Endodermal cell (in vitro differentiated cells): ENCODE results near the gene CCM2. TPM values are rescaled to one million over a fixed set of nuclear protein-coding genes. Genes with fewer than 3 reads are reported as not detected.

Experiments
- DNase-seq: peaks from one replicate; pipeline ENCODE4 v3.0.0-alpha.2; 2017
- H3K27ac ChIP-seq: 2 replicates; pipeline ENCODE4 v1.5.1; 2013; ENCODE audit warnings: mild to moderate bottlenecking, low read depth, low read length, moderate library complexity
- H3K27me3 ChIP-seq: 2 replicates; pipeline ENCODE4 v1.6.1; 2013; ENCODE audit warnings: mild to moderate bottlenecking, low read length, moderate library complexity; ENCODE audit not compliant: insufficient read depth, control insufficient read depth, poor library complexity, severe bottlenecking
- H3K36me3 ChIP-seq: 2 replicates; pipeline ENCODE4 v1.7.0; 2013; ENCODE audit warnings: mild to moderate bottlenecking, low read length, moderate library complexity; ENCODE audit not compliant: control insufficient read depth, insufficient read depth
- H3K4me1 ChIP-seq: one replicate; pipeline ENCODE4 v1.7.0; 2013; ENCODE audit warnings: low read length; ENCODE audit not compliant: control insufficient read depth, insufficient read depth
- H3K4me3 ChIP-seq: 2 replicates; pipeline ENCODE4 v1.5.1; 2013; ENCODE audit warnings: mild to moderate bottlenecking, low read length, moderate library complexity
- H3K9ac ChIP-seq: 2 replicates; pipeline ENCODE4 v1.6.1; 2013; ENCODE audit warnings: mild to moderate bottlenecking, low read length, moderate library complexity; ENCODE audit not compliant: poor library complexity, severe bottlenecking; ENCODE audit errors: extremely low read depth
- H3K9me3 ChIP-seq: 2 replicates; pipeline ENCODE4 v1.6.1; 2013; ENCODE audit warnings: mild to moderate bottlenecking, low read length, moderate library complexity; ENCODE audit not compliant: control insufficient read depth
- H3K27ac Mint-ChIP-seq: 2 replicates; pipeline ENCODE4 v1.8.0; 2020; ENCODE audit warnings: mixed read lengths
- H3K27me3 Mint-ChIP-seq: 2 replicates; pipeline ENCODE4 v1.8.0; 2021; ENCODE audit warnings: mild to moderate bottlenecking, mixed read lengths; ENCODE audit not compliant: insufficient read depth
- H3K36me3 Mint-ChIP-seq: 2 replicates; pipeline ENCODE4 v1.8.0; 2020; ENCODE audit warnings: low read depth, mixed read lengths
- H3K4me1 Mint-ChIP-seq: 2 replicates; pipeline ENCODE4 v1.8.0; 2020; ENCODE audit warnings: mixed read lengths
- H3K4me3 Mint-ChIP-seq: 2 replicates; pipeline ENCODE4 v1.8.0; 2020; ENCODE audit warnings: mild to moderate bottlenecking, moderate library complexity, mixed read lengths
- H3K9me3 Mint-ChIP-seq: 2 replicates; pipeline ENCODE4 v1.8.0; 2020; ENCODE audit warnings: mild to moderate bottlenecking, mixed read lengths
- CTCF ChIP-seq: fragments of 200-600 bp; sonication (generic); conservative IDR thresholded peaks from 2 replicates; pipeline ENCODE4 v1.5.0; 2021; ENCODE audit warnings: antibody characterized with exemption, mild to moderate bottlenecking
- WGBS, 2 experiments: methylation state at CpG; one replicate each; pipeline versions ENCODE4 v1.1.5 to v1.1.7; 2013; ENCODE audit warnings: missing lambda C conversion rate in 2 of 2, mixed read lengths in 1 of 2; ENCODE audit not compliant: insufficient coverage in 1 of 2, insufficient read length in 1 of 2; 5-methylcytosine and 5-hydroxymethylcytosine counted together
- total RNA-seq, 2 donors: library from RNA; stranded (reverse); fragmentation: NEBNext Ultra II Directional in 1 of 2; extraction: Animal tissue kit (Norgen Biotek cat#: 25700) in 1 of 2; gene quantifications; 2 replicates in 1 of 2; 3 replicates in 1 of 2; pipeline ENCODE4 v1.2.1, GENCODE V29; 2021

Gene CCM2
- total RNA-seq, 2 donors from 2014 or later = 37.4 to 38.1 TPM

- peaks cover 6% of the 10 kb centered on the region for H3K9me3 ChIP-seq
- peak overlapping the region; percentile 5 for H3K9ac ChIP-seq
- Mint-ChIP-seq H3K27me3 (no peaks in the 10 kb centered on the region), H3K27ac (peak overlapping the region; percentile 91), H3K36me3 (peaks cover 36% of the 10 kb centered on the region), H3K9me3 (no peaks in the 10 kb centered on the region), H3K4me3 (no peak overlapping the region), H3K4me1 (peaks cover 7% of the 10 kb centered on the region)
- no peak overlapping the region for H3K27ac ChIP-seq
- H3K4me1 ChIP-seq = peaks cover 11% of the 10 kb centered on the region
- H3K27me3 ChIP-seq = no peaks in the 10 kb centered on the region
- DNase-seq = peak; percentile 82
- H3K4me3 ChIP-seq = no peak overlapping the region
- 59 to 83% methylated on average over 2 to 3 of the region's 3 CpGs for WGBS, 2 experiments
- no peak for TF ChIP-seq CTCF
- H3K36me3 ChIP-seq = peaks cover 34% of the 10 kb centered on the region
Measured at GRCh38 chr7:45052011-45052410, 52.0 kb downstream of the CCM2 start.

GRCh38 chr7:45053401-45053800, 53.4 kb downstream of the CCM2 start:
- Histone ChIP-seq H3K4me1 (peaks cover 11% of the 10 kb centered on the region), H3K36me3 (peaks cover 29% of the 10 kb centered on the region), H3K27ac (no peak overlapping the region), H3K4me3 (no peak overlapping the region), H3K9ac (no peak overlapping the region), H3K27me3 (no peaks in the 10 kb centered on the region), H3K9me3 (peaks cover 6% of the 10 kb centered on the region)
- no peaks in the 10 kb centered on the region for H3K27me3 Mint-ChIP-seq
- TF ChIP-seq CTCF = no peak
- WGBS, 2 experiments = 92 to 93% methylated on average over 5 to 6 of the region's 6 CpGs
- no peaks in the 10 kb centered on the region for H3K9me3 Mint-ChIP-seq
- peaks cover 29% of the 10 kb centered on the region for H3K36me3 Mint-ChIP-seq
- no peak for DNase-seq
- no peak overlapping the region for H3K4me3 Mint-ChIP-seq
- peak overlapping the region; percentile 91 for H3K27ac Mint-ChIP-seq
- peaks cover 7% of the 10 kb centered on the region for H3K4me1 Mint-ChIP-seq

- Mint-ChIP-seq H3K36me3 (peaks cover 30% of the 10 kb centered on the region), H3K9me3 (no peaks in the 10 kb centered on the region), H3K27ac (peak overlapping the region; percentile 33), H3K27me3 (no peaks in the 10 kb centered on the region), H3K4me3 (no peak overlapping the region), H3K4me1 (peaks cover 7% of the 10 kb centered on the region)
- peaks cover 6% of the 10 kb centered on the region for H3K9me3 ChIP-seq
- DNase-seq = no peak
- no peak for TF ChIP-seq CTCF
- H3K27ac ChIP-seq = no peak overlapping the region
- WGBS, 2 experiments = 94 to 100% methylated on average over 4 to 5 of the region's 5 CpGs
- H3K9ac ChIP-seq = no peak overlapping the region
- H3K4me3 ChIP-seq = no peak overlapping the region
- H3K36me3 ChIP-seq = peaks cover 29% of the 10 kb centered on the region
- H3K27me3 ChIP-seq = no peaks in the 10 kb centered on the region
- peaks cover 11% of the 10 kb centered on the region for H3K4me1 ChIP-seq
Measured at GRCh38 chr7:45053941-45054340, 53.9 kb downstream of the CCM2 start.
